HG02623 (cell line): Measurements from ENCODE around the gene FEM1B.

Experiments
- ATAC-seq: cut with Tn5 transposase; IDR thresholded peaks from one replicate; pipeline ENCODE4 v1.9.1; 2021; ENCODE audit warnings: moderate library complexity; ENCODE audit not compliant: unreplicated experiment

Gene FEM1B

GRCh38 chr15:68305420-68305871 lies 27.9 kb downstream of the FEM1B start:
- ATAC-seq = no peak

GRCh38 chr15:68307131-68307928 lies 29.8 kb downstream of the FEM1B start:
- no peak for ATAC-seq

DNA sequence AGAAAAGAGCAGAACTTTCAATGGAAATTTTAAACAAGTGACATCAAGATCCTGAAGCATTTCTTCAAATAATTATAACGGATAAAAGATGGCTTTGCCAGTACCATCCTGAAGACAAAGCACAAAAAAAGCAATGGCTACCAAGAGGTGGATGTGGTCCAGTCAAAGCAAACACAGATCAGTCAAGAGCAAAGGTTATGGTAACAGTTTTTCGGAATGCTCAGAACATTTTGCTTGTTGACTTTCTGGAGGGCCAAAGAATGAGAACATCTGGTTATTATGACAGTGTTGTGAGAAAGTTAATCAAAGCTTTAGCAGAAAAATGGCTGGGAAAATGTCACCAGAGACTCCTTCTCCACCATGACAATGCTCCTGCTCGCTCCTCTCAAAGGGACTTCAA lies 31.5 kb downstream of the FEM1B start:
- ATAC-seq = no peak

DNA sequence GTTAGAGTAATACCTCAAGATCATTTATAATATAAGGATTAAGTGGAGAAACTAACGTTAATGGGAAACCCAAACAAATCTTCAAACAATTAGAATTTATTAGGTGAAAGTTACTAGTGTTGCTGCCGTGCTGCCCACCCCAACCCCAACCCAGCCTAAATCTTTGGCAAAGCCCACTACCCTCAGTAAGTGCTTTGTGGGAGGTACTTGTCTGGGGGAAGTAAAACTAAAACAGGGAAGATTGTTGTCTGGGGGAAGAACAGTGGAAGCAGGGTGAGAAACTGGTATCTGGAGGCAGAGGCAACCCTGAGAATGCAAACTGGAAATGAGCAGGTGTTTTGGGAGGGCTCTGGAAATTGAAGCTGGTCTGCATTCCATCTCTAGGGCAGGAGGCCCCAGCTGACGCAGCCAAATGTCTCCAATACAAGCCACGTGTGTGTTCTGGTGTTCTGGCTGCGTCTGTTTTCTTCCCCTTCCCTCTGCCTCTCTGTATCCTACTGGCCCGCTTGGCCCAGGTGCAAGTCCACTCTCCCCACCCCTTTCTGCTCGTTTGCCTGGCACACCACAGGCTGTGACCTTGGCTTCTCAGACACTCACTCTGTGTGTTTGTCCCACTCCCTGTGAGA lies 32.7 kb downstream of the FEM1B start:
- no peak for ATAC-seq

GRCh38 chr15:68310804-68311463 lies 33.4 kb downstream of the FEM1B start:
- ATAC-seq = no peak

GRCh38 chr15:68311464-68311835 lies 33.9 kb downstream of the FEM1B start:
- no peak for ATAC-seq

GRCh38 chr15:68311859-68312557 lies 34.5 kb downstream of the FEM1B start:
- no peak for ATAC-seq

- ATAC-seq = no peak
Observed at GRCh38 chr15:68312701-68313204, 35.2 kb downstream of the FEM1B start.

GRCh38 chr15:68313501-68314410 lies 36.2 kb downstream of the FEM1B start:
- ATAC-seq = no peak

DNA sequence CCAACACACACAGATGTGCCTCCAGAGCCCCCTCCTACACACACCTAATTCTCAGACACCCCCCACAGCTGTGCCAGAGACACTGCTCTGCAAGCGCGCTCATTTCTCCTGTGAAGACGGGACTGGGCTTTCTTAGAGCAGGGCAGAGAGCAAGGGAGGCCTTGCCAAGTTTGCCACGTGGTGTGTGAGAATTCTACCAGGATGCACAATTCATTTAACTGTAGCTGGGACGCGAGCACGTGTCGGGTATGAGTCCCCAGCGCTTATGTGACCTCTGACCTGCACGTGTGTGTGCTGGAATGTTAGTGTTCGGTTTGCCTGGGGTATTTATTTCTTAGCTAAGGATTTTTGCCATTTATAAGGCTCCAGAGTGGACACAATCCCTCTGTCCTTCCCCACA lies 37.0 kb downstream of the FEM1B start:
- ATAC-seq = no peak

GRCh38 chr15:68315035-68315434 lies 37.5 kb downstream of the FEM1B start:
- ATAC-seq = no peak

- ATAC-seq = no peak
Observed at GRCh38 chr15:68315495-68316031, 38.0 kb downstream of the FEM1B start.

GRCh38 chr15:68316061-68316804 lies 38.7 kb downstream of the FEM1B start:
- ATAC-seq = no peak

- ATAC-seq = no peak
Observed at GRCh38 chr15:68317281-68318007, 39.9 kb downstream of the FEM1B start.

DNA sequence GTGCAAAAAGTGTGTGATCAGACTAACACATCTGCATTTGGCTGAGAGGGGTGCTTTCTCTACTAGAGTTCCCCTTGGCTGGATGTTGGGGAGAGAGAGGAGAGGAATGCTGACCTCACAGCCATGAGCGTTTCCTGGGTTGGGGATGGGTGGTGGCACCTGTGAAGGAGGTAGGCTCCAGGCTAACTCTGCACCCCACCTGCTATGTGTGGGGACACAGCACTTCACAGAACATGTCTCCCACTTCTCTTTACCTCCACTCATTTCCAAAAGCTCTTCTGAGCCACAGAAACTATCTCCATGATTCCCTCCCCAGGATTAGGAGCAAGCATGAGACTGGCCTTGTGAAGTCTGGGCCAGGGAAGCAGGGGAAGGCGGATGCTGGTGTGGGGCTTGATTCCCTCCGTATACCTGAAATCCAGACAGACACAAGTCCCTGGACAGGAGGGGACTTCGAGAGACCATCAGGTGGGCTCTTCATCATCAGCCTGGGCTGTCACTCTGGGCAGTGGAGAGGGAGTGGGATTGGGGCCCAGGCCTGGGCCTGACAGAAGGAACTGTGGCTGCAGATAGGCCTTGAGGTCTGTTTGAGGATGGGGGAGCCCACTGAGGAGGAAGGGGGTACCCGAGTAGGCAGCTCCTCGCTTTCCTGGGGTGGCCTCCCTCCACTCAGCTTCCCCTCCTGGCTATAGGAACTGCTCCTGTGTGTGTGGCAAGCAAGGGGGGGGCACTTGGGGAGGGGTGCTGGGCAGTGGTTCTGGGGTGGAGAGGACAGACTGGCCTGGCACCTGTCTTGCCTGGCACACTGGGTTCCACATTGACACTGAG lies 40.7 kb downstream of the FEM1B start:
- ATAC-seq = no peak

DNA sequence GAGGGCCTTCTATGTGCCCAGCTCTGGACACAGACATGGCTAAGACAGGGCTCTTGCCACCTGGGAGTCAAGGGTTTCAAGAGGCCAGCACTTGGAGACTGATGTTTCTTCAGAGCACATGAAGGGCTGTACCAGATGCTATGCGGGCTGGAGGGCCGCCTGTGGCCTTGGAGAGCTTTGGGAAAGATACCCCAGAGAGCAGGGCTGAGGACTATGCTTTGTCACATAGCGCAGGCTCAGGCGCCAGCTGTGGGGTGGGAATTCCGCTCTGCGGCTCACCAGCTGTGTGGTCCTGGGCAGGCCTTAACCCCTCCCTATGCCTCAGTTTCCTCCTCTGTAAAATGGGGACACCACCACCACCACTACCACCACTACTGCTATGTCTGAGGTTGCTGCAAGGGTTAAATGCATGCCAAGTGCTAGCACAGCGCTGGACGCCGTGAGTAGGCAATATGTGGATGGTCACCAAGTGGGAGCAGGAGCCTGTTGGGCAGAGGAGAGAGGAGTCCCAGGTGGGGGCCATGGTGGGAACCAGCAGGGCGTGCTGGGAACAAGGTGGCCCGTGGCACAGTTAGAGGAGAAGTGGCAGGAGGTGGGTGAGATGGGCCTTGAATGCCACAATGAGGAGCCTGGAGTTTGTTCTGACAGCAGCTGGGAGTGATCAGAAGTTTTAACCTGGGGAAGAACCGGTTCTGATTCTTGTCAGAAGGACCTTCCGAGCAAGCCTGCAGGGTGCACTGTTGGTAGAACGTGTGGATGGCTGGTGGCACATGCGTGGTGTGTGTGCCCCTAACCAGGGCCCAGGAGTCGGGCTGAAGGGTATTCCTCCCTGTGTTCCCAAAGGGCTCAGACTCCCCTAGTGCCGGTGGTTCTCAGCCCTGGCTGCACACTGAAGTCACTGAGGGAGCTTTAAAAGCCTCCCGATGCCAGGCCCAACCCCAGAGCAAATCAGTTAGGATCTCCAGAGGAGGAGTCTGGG lies 41.7 kb downstream of the FEM1B start:
- ATAC-seq = no peak
